Ascending aorta (tissue), 2 donors: ENCODE data around the gene LIMCH1. TPM values are rescaled to one million over a fixed set of nuclear protein-coding genes. Genes with fewer than 3 reads are reported as not detected.

Experiments
- DNase-seq, 2 donors: peaks; one replicate each; pipeline ENCODE4 v3.0.0-alpha.2; 2019; ENCODE audit warnings: low spot score in 2 of 2
- H3K27ac ChIP-seq, 2 donors: fragments of 200-600 bp; sonication (generic); one replicate each; pipeline ENCODE4 v1.5.1; 2016 to 2017; ENCODE audit warnings: mild to moderate bottlenecking in 1 of 2
- H3K27me3 ChIP-seq: fragments of 200-600 bp; sonication (generic); one replicate; pipeline ENCODE4 v1.5.1; 2017
- H3K36me3 ChIP-seq, 2 donors: fragments of 200-600 bp; sonication (generic); one replicate each; pipeline ENCODE4 v1.5.1; 2016
- H3K4me1 ChIP-seq, 2 donors: fragments of 200-600 bp; sonication (generic); one replicate each; pipeline ENCODE4 v1.5.1; 2016 to 2017; ENCODE audit warnings: mild to moderate bottlenecking in 1 of 2
- H3K4me3 ChIP-seq, 2 donors: fragments of 200-600 bp; sonication (generic); one replicate each; pipeline ENCODE4 v1.5.1; 2016 to 2017; ENCODE audit warnings: mild to moderate bottlenecking in 1 of 2
- H3K9me3 ChIP-seq, 2 donors: fragments of 200-600 bp; sonication (generic); one replicate each; pipeline ENCODE4 v1.5.1; 2016
- CTCF ChIP-seq, 3 experiments: fragments of 200-600 bp in 2 of 3; fragments of 450-650 bp in 1 of 3; sonication (generic) in 2 of 3; IDR thresholded peaks; one replicate each; pipeline ENCODE4 v1.5.1; 2016 to 2019; ENCODE audit warnings: antibody characterized with exemption in 3 of 3, mild to moderate bottlenecking in 1 of 3, moderate library complexity in 1 of 3
- intact Hi-C: fragments of 100-400 bp; cut with DNase I; formaldehyde crosslinking; loops from one replicate; pipeline ENCODE4 v1.15.1; 2023
- total RNA-seq: library from RNA; depleted of rRNA; stranded (reverse); fragments of >200 nt; gene quantifications from one replicate; pipeline ENCODE4 v1.1.0, GENCODE V29; 2016

LIMCH1 gene
- total RNA-seq, 1 donor from 2014 or later = 44.4 TPM

- intact Hi-C loops = no loop called here
- no peak for DNase-seq
- Histone ChIP-seq H3K27ac (no peak overlapping the region), H3K27me3 (no peaks in the 10 kb centered on the region), H3K36me3 (no peaks in the 10 kb centered on the region), H3K9me3 (no peaks in the 10 kb centered on the region), H3K4me3 (no peak overlapping the region), H3K4me1 (peaks cover 0 to 37% of the 10 kb centered on the region in 2 donors)
- no peak for TF ChIP-seq CTCF (IDR thresholded peaks at IDR 0.05)
Measured at GRCh38 chr4:41575207-41575606, 37.2 kb downstream of the LIMCH1 start.

GRCh38 chr4:41575665-41576064 lies 37.7 kb downstream of the LIMCH1 start:
- TF ChIP-seq CTCF (IDR thresholded peaks at IDR 0.05) = no peak
- no peaks in the 10 kb centered on the region for H3K36me3 ChIP-seq
- no peak overlapping the region for H3K4me3 ChIP-seq
- peaks cover 0 to 34% of the 10 kb centered on the region in 2 donors for H3K4me1 ChIP-seq
- DNase-seq = no peak
- H3K27me3 ChIP-seq = no peaks in the 10 kb centered on the region
- H3K27ac ChIP-seq = no peak overlapping the region
- H3K9me3 ChIP-seq = no peaks in the 10 kb centered on the region
- intact Hi-C loops = no loop called here

GRCh38 chr4:41579043-41579442 lies 41.1 kb downstream of the LIMCH1 start:
- H3K36me3 ChIP-seq = no peaks in the 10 kb centered on the region
- no peak for TF ChIP-seq CTCF (IDR thresholded peaks at IDR 0.05)
- no peak overlapping the region for H3K4me3 ChIP-seq
- no peak overlapping the region for H3K27ac ChIP-seq
- DNase-seq = no peak
- no peaks in the 10 kb centered on the region for H3K9me3 ChIP-seq
- H3K27me3 ChIP-seq = no peaks in the 10 kb centered on the region
- peaks cover 0 to 14% of the 10 kb centered on the region in 2 donors for H3K4me1 ChIP-seq
- intact Hi-C loops = no loop called here

GRCh38 chr4:41579526-41579925 lies 41.6 kb downstream of the LIMCH1 start:
- H3K36me3 ChIP-seq = no peaks in the 10 kb centered on the region
- no peak for DNase-seq
- TF ChIP-seq CTCF (IDR thresholded peaks at IDR 0.05) = no peak
- H3K4me1 ChIP-seq = peaks cover 0 to 14% of the 10 kb centered on the region in 2 donors
- H3K27ac ChIP-seq = no peak overlapping the region
- H3K27me3 ChIP-seq = no peaks in the 10 kb centered on the region
- intact Hi-C loops = no loop called here
- peaks cover 0 to 3% of the 10 kb centered on the region in 2 donors for H3K9me3 ChIP-seq
- no peak overlapping the region for H3K4me3 ChIP-seq

- Histone ChIP-seq H3K36me3 (no peaks in the 10 kb centered on the region), H3K27ac (no peak overlapping the region), H3K4me3 (no peak overlapping the region), H3K27me3 (no peaks in the 10 kb centered on the region), H3K4me1 (peaks cover 0 to 14% of the 10 kb centered on the region in 2 donors), H3K9me3 (peaks cover 0 to 8% of the 10 kb centered on the region in 2 donors)
- TF ChIP-seq CTCF (IDR thresholded peaks at IDR 0.05) = no peak
- no peak for DNase-seq
- intact Hi-C loops = no loop called here
Measured at GRCh38 chr4:41580007-41580406, 42.0 kb downstream of the LIMCH1 start.

- intact Hi-C loops = no loop called here
Measured at GRCh38 chr4:41586675-41587225, 48.8 kb downstream of the LIMCH1 start.

More at GRCh38 chr4:41586675-41587225, 48.8 kb downstream of the LIMCH1 start:
- no peak overlapping the region for H3K4me3 ChIP-seq
- no peak overlapping the region for H3K27ac ChIP-seq
- H3K9me3 ChIP-seq = peaks cover 0 to 9% of the 10 kb centered on the region in 2 donors
- peaks cover 2 to 16% of the 10 kb centered on the region in 2 donors for H3K4me1 ChIP-seq
- H3K36me3 ChIP-seq = no peaks in the 10 kb centered on the region
- DNase-seq = no peak
- no peaks in the 10 kb centered on the region for H3K27me3 ChIP-seq
- TF ChIP-seq CTCF (IDR thresholded peaks at IDR 0.05) = no peak
